GM12878 (cell line): ENCODE measurements around the gene RSPO4. TPM values are rescaled to one million over a fixed set of nuclear protein-coding genes. Genes with fewer than 3 reads are reported as not detected.

ENCODE experiments used
- ATAC-seq: fragments of 200-7000 bp; cut with Tn5 transposase; 3 replicates; pipeline ENCODE4 v1.9.1; 2020; ENCODE audit warnings: mild to moderate bottlenecking, moderate library complexity
- BruUV-seq: library from RNA; stranded (reverse); fragments of 400-500 nt; replicated peaks from 2 replicates; lab custom pipeline; 2021; lab: Mats Ljungman, UMichigan
- CTCF ChIA-PET: fragments of 300-600 bp; sonication (Branson Sonifier 250); formaldehyde crosslinking; extraction: SDS; loops from one replicate; lab custom pipeline; 2021; ENCODE audit warnings: inconsistent platforms; lab: Yijun Ruan, JAX
- POLR2A ChIA-PET: fragments of 350-600 bp; formaldehyde crosslinking; extraction: SDS; loops from one replicate; lab custom pipeline; 2021; ENCODE audit warnings: inconsistent platforms; lab: Charles Lee
- RAD21 ChIA-PET: fragments of 300-600 bp; sonication (Branson Sonifier 250); formaldehyde crosslinking; loops from one replicate; lab custom pipeline; 2023; ENCODE audit warnings: antibody characterized with exemption; ENCODE audit not compliant: unreplicated experiment; lab: Charles Lee
- SMC1A ChIA-PET: fragments of 300-600 bp; sonication (Branson Sonifier 250); formaldehyde crosslinking; loops from one replicate; lab custom pipeline; 2023; ENCODE audit not compliant: unreplicated experiment, uncharacterized antibody; lab: Charles Lee
- DNase-seq: peaks from one replicate; pipeline ENCODE4 v3.0.0-alpha.2; 2011; ENCODE audit warnings: low read depth, low spot score
- FAIRE-seq: peaks from 3 replicates; lab custom pipeline; 2011; peaks lifted over from hg19 to GRCh38; lab: Jason Lieb, UNC
- H2AFZ ChIP-seq: 2 replicates; pipeline ENCODE4 v1.6.0; 2011; ENCODE audit warnings: low read depth, low read length, control low read depth; ENCODE audit not compliant: control insufficient read depth
- H3K27ac ChIP-seq: 2 replicates; pipeline ENCODE4 v1.5.1; 2011; ENCODE audit warnings: control low read depth; ENCODE audit not compliant: control insufficient read depth, insufficient read depth
- H3K27me3 ChIP-seq, 2 experiments: replicated peaks in 1 of 2; 2 replicates each; pipeline versions ENCODE4 v1.6.0 to v1.6.1; 2011; ENCODE audit warnings: low read length in 1 of 2; ENCODE audit not compliant: control insufficient read depth in 2 of 2, insufficient read depth in 2 of 2
- H3K36me3 ChIP-seq, 2 experiments: 2 replicates each; pipeline ENCODE4 v1.5.1; 2011; ENCODE audit warnings: low read length in 1 of 2; ENCODE audit not compliant: control insufficient read depth in 2 of 2, insufficient read depth in 2 of 2
- H3K4me1 ChIP-seq: 2 replicates; pipeline ENCODE4 v1.6.1; 2011; ENCODE audit warnings: mild to moderate bottlenecking, low read length, moderate library complexity, mixed read lengths; ENCODE audit not compliant: control insufficient read depth, insufficient read depth
- H3K4me2 ChIP-seq: 2 replicates; pipeline ENCODE4 v1.6.0; 2011; ENCODE audit warnings: control low read depth; ENCODE audit not compliant: control insufficient read depth, insufficient read depth
- H3K4me3 ChIP-seq: fragments of 200-600 bp; sonication (generic); 2 replicates; pipeline ENCODE4 v1.5.1; 2016
- H3K79me2 ChIP-seq: 2 replicates; pipeline ENCODE4 v1.6.0; 2011; ENCODE audit warnings: low read length; ENCODE audit not compliant: control insufficient read depth, insufficient read depth
- H3K9ac ChIP-seq: 2 replicates; pipeline ENCODE4 v1.8.0; 2011; ENCODE audit warnings: low read length, control low read depth, mixed read lengths; ENCODE audit not compliant: control insufficient read depth, insufficient read depth
- H3K9me3 ChIP-seq: replicated peaks from 3 replicates; pipeline ENCODE4 v1.5.1; 2011; ENCODE audit warnings: mild to moderate bottlenecking, low read length; ENCODE audit not compliant: control insufficient read depth, insufficient read depth
- H4K20me1 ChIP-seq: 2 replicates; pipeline ENCODE4 v1.6.0; 2011; ENCODE audit not compliant: control insufficient read depth, insufficient read depth
- GABPA ChIP-seq: IDR thresholded peaks from 2 replicates; pipeline ENCODE4 v1.6.1; 2014; ENCODE audit warnings: antibody characterized with exemption, low read depth, mild to moderate bottlenecking, inconsistent platforms
- HCFC1 ChIP-seq: fragments of 150-350 bp; IDR thresholded peaks from 2 replicates; pipeline ENCODE4 v1.6.1; 2014; ENCODE audit warnings: low read length
- HDAC2 ChIP-seq: fragments of 200-600 bp; sonication (generic); IDR thresholded peaks from 2 replicates; pipeline ENCODE4 v1.6.1; 2017
- HDGF ChIP-seq: fragments of 450-650 bp; IDR thresholded peaks from 2 replicates; pipeline ENCODE4 v1.6.1; 2016; ENCODE audit warnings: antibody characterized with exemption
- IKZF2 ChIP-seq, 2 experiments: fragments of 450-650 bp; IDR thresholded peaks; 2 replicates each; pipeline ENCODE4 v1.6.1; 2017; ENCODE audit warnings: mild to moderate bottlenecking in 2 of 2, moderate library complexity in 2 of 2
- KAT2A ChIP-seq: conservative IDR thresholded peaks from 2 replicates; pipeline ENCODE4 v1.6.1; 2011; ENCODE audit warnings: low read depth, low read length; ENCODE audit not compliant: control insufficient read depth
- MTA3 ChIP-seq: IDR thresholded peaks from 2 replicates; pipeline ENCODE4 v1.6.1; 2012; ENCODE audit warnings: low read length, inconsistent platforms, borderline replicate concordance
- MXI1 ChIP-seq: fragments of 150-350 bp; IDR thresholded peaks from 2 replicates; pipeline ENCODE4 v1.6.1; 2011; ENCODE audit warnings: low read depth, mild to moderate bottlenecking, inconsistent platforms, low read length, improper control_type of control experiment
- PAX8 ChIP-seq: fragments of 450-650 bp; IDR thresholded peaks from 2 replicates; pipeline ENCODE4 v1.6.1; 2017; ENCODE audit warnings: mild to moderate bottlenecking, moderate library complexity
- PML ChIP-seq: IDR thresholded peaks from 2 replicates; pipeline ENCODE4 v1.6.1; 2012; ENCODE audit warnings: low read length, inconsistent platforms
- POLR2AphosphoS2 ChIP-seq: IDR thresholded peaks from 2 replicates; pipeline ENCODE4 v1.6.1; 2011; ENCODE audit warnings: low read depth, mild to moderate bottlenecking, low read length, improper control_type of control experiment, moderate library complexity
- RBBP5 ChIP-seq: fragments of 200-600 bp; sonication (generic); conservative IDR thresholded peaks from 2 replicates; pipeline ENCODE4 v1.6.1; 2016
- STAT3 ChIP-seq: IDR thresholded peaks from 2 replicates; pipeline ENCODE4 v1.6.1; 2011; ENCODE audit warnings: low read depth, low read length, improper control_type of control experiment
- TBL1XR1 ChIP-seq: IDR thresholded peaks from 2 replicates; pipeline ENCODE4 v1.6.1; 2012; ENCODE audit warnings: low read depth, low read length, improper control_type of control experiment
- TCF12 ChIP-seq: IDR thresholded peaks from 2 replicates; pipeline ENCODE4 v1.6.1; 2011; ENCODE audit warnings: low read depth, mild to moderate bottlenecking, low read length
- YY1 ChIP-seq: IDR thresholded peaks from 2 replicates; pipeline ENCODE4 v1.6.1; 2011; ENCODE audit warnings: low read depth, mild to moderate bottlenecking, low read length
- ZNF207 ChIP-seq: fragments of 450-650 bp; IDR thresholded peaks from 2 replicates; pipeline ENCODE4 v1.6.1; 2014; ENCODE audit warnings: antibody characterized with exemption, mild to moderate bottlenecking, borderline replicate concordance
- WGBS: methylation state at CpG from one replicate; pipeline ENCODE4 v1.1.6; 2016; ENCODE audit warnings: low lambda C conversion rate; ENCODE audit not compliant: insufficient replicate concordance, insufficient coverage; ENCODE audit errors: missing lambda C conversion rate; 5-methylcytosine and 5-hydroxymethylcytosine counted together
- in situ Hi-C: fragments of 300-500 bp; cut with MboI; formaldehyde crosslinking; loops from 9 replicates; pipeline ENCODE4 v1.14.3; 2018; ENCODE audit warnings: mixed read lengths
- intact Hi-C: fragments of 100-400 bp; cut with micrococcal nuclease; formaldehyde crosslinking; loops from one replicate; pipeline ENCODE4 v1.14.2; 2022; ENCODE audit not compliant: unreplicated experiment
- polyA plus RNA-seq, 11 experiments: library from polyadenylated mRNA; depleted of rRNA in 4 of 11; unstranded in 6 of 11; stranded (reverse) in 5 of 11; fragments of >200 nt; fragmentation: Nextera tagmentation in 4 of 11; fragmentation: Illumina TruSeq in 1 of 11; extraction: Ambion mirVana in 4 of 11; extraction: Trizol in 1 of 11; gene quantifications; 1 replicate in 1 of 11; 2 replicates in 10 of 11; pipeline versions ENCODE4 v1.2.1 to v1.2.3, GENCODE V29; 2011 to 2016; ENCODE audit warnings: inconsistent platforms in 2 of 11, missing spikeins in 2 of 11, low read depth in 1 of 11
- total RNA-seq, 4 experiments: library from RNA; depleted of rRNA in 3 of 4; stranded (reverse); fragments of >200 nt in 3 of 4; fragmentation: Illumina TruSeq in 1 of 4; extraction: Trizol in 1 of 4; gene quantifications; 2 replicates each; pipeline versions ENCODE4 v1.2.1 to v1.2.3, GENCODE V29; 2013 to 2021
- TF ChIP-seq, protein P1 (sequence below), 3 experiments: IDR thresholded peaks in 2 of 3; conservative IDR thresholded peaks in 1 of 3; 2 replicates each; pipeline ENCODE4 v1.5.1; 2011; ENCODE audit warnings: low read depth in 3 of 3, low read length in 3 of 3, mild to moderate bottlenecking in 3 of 3, control low read depth in 2 of 3, moderate library complexity in 2 of 3, inconsistent platforms in 1 of 3, mixed read lengths in 1 of 3; ENCODE audit not compliant: control insufficient read depth in 2 of 3, insufficient read depth in 1 of 3; ENCODE audit errors: extremely low read depth in 1 of 3
- TF ChIP-seq, protein P2 (sequence below): fragments of 150-350 bp; IDR thresholded peaks from 2 replicates; pipeline ENCODE4 v1.6.1; 2014; ENCODE audit warnings: mild to moderate bottlenecking, low read depth, low read length

The RSPO4 gene
- total and polyA plus RNA-seq, 10 of the 15 experiments (the other 5 are each of a cell fraction or from before 2014, with no cell fraction given), result 0.06 TPM; not detected in 9

DNA sequence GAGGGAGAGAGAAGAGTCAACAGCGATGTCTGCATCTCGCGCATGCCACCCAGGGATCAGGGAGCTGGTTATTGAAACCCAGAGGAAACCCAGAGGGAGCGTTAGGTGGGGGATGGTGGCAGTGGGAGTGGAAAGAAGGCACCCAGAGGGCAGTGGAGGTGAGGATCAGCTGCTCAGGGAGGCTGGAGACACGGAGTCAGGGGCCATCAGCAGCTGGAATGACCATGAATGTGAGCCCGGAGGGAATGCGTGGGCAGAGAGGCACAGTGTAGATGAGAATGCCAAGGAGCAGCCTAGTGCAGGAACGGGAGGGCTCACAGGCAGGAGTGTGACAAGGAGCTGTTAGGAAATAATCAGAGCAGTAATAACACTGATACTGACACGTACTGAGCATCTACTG lies 36.2 kb downstream of the RSPO4 start:
- Histone ChIP-seq H2AFZ (no peak overlapping the region), H3K27ac (no peak overlapping the region), H3K4me1 (no peaks in the 10 kb centered on the region), H3K27me3 (no peaks in the 10 kb centered on the region; a peak in 2 of 4 replicates), H3K36me3 (no peaks in the 10 kb centered on the region), H4K20me1 (no peaks in the 10 kb centered on the region), H3K4me2 (no peak overlapping the region), H3K9me3 (no peaks in the 10 kb centered on the region; the same call in 2 of the 3 replicates), H3K9ac (no peak overlapping the region), H3K79me2 (no peaks in the 10 kb centered on the region), H3K4me3 (no peak overlapping the region)
- ATAC-seq (no peak), DNase-seq (no peak), FAIRE-seq (no peak)
- ChIA-PET CTCF (no interaction called here), POLR2A (no interaction called here), RAD21 (interaction anchor here (1.2 kb wide), 1 partner anchor 143 kb away, joined by 4 read pairs; no protein-coding TSS in a partner anchor), SMC1A (no interaction called here)
- WGBS, result 34% methylated on average over 9 of the region's 9 CpGs
- intact Hi-C loops (no loop called here), in situ Hi-C loops (no loop called here)
- BruUV-seq, result no TSS peak
- no peak for TF ChIP-seq GABPA
- TF ChIP-seq HDAC2, result no peak
- no peak for TF ChIP-seq KAT2A
- TF ChIP-seq TCF12, result no peak
- no peak for TF ChIP-seq PAX8
- TF ChIP-seq MTA3, result no peak
- TF ChIP-seq STAT3, result no peak
- TF ChIP-seq MXI1, result no peak

DNA sequence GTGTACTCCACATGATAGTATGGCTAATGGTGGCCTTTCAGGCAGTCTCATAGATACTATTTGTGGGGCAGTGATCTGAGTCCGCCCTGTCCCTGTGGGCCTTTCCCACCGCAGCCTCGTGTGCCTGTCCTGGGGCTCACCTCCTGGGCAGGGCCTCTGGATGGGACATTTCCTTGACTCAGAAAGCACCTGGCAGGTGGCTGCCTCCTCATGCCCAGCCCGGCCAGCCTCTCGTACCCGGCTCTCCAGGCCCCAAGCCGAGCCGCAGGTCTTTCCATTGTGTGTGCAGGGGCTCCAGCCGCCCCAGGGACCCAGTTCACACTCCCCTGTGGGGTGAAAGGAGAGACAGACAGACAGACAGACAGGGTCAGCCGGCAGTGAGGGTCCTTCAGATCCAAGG lies 38.3 kb downstream of the RSPO4 start:
- Histone ChIP-seq H3K4me1 (no peaks in the 10 kb centered on the region), H2AFZ (no peak overlapping the region), H4K20me1 (no peaks in the 10 kb centered on the region), H3K4me2 (no peak overlapping the region), H3K9me3 (no peaks in the 10 kb centered on the region; the same call in 2 of the 3 replicates), H3K36me3 (no peaks in the 10 kb centered on the region), H3K79me2 (no peaks in the 10 kb centered on the region), H3K27ac (no peak overlapping the region), H3K9ac (no peak overlapping the region), H3K4me3 (no peak overlapping the region), H3K27me3 (no peaks in the 10 kb centered on the region; a peak in 2 of 4 replicates)
- WGBS, result 21% methylated on average over 10 of the region's 10 CpGs
- FAIRE-seq, result no peak
- ChIA-PET RAD21 (no interaction called here), CTCF (interaction anchor here (1.5 kb wide), 1 partner anchor 248 kb away, joined by 4 read pairs; no protein-coding TSS in a partner anchor), POLR2A (no interaction called here), SMC1A (no interaction called here)
- BruUV-seq, result no TSS peak
- intact Hi-C loops, result no loop called here
- in situ Hi-C loops, result no loop called here
- no peak for DNase-seq
- ATAC-seq, result no peak
- TF ChIP-seq HCFC1 (no peak), TBL1XR1 (no peak), PML (no peak), HDGF (no peak), RBBP5 (no peak), YY1 (no peak), ZNF207 (no peak), IKZF2 (IDR thresholded peaks at IDR 0.05) (no peak), POLR2AphosphoS2 (no peak)
- TF ChIP-seq, protein P1, sequence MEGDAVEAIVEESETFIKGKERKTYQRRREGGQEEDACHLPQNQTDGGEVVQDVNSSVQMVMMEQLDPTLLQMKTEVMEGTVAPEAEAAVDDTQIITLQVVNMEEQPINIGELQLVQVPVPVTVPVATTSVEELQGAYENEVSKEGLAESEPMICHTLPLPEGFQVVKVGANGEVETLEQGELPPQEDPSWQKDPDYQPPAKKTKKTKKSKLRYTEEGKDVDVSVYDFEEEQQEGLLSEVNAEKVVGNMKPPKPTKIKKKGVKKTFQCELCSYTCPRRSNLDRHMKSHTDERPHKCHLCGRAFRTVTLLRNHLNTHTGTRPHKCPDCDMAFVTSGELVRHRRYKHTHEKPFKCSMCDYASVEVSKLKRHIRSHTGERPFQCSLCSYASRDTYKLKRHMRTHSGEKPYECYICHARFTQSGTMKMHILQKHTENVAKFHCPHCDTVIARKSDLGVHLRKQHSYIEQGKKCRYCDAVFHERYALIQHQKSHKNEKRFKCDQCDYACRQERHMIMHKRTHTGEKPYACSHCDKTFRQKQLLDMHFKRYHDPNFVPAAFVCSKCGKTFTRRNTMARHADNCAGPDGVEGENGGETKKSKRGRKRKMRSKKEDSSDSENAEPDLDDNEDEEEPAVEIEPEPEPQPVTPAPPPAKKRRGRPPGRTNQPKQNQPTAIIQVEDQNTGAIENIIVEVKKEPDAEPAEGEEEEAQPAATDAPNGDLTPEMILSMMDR (IDR thresholded peaks at IDR 0.05 in 2 of 3, conservative IDR thresholded peaks at IDR 0.05 in 1 of 3; ENCODE audit: control insufficient read depth in 2 of 3, extremely low read depth in 1 of 3, insufficient read depth in 1 of 3, low read depth in 3 of 3, low read length in 3 of 3), result no peak
- TF ChIP-seq, protein P2, sequence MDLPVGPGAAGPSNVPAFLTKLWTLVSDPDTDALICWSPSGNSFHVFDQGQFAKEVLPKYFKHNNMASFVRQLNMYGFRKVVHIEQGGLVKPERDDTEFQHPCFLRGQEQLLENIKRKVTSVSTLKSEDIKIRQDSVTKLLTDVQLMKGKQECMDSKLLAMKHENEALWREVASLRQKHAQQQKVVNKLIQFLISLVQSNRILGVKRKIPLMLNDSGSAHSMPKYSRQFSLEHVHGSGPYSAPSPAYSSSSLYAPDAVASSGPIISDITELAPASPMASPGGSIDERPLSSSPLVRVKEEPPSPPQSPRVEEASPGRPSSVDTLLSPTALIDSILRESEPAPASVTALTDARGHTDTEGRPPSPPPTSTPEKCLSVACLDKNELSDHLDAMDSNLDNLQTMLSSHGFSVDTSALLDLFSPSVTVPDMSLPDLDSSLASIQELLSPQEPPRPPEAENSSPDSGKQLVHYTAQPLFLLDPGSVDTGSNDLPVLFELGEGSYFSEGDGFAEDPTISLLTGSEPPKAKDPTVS, result no peak
